Activated B cell treated with CpG ODN at 0.5 μM for 24 hours (primary cell): ENCODE results near the gene H2AZ2. TPM values are rescaled to one million over a fixed set of nuclear protein-coding genes. Genes with fewer than 3 reads are reported as not detected.
A peak's percentile ranks its signal among the peaks of the same experiment; 100 is the strongest.

ENCODE experiments used
- ATAC-seq: fragments of 200-7000 bp; cut with Tn5 transposase; one replicate; pipeline ENCODE4 v1.10.0; 2021; ENCODE audit warnings: low read depth, mild to moderate bottlenecking, moderate library complexity
- CTCF ChIA-PET: fragments of 350-600 bp; sonication (Branson Sonifier 250); formaldehyde crosslinking; loops from one replicate; lab custom pipeline; 2021; ENCODE audit warnings: antibody characterized with exemption; lab: Charles Lee
- POLR2A ChIA-PET: fragments of 350-600 bp; sonication (Branson Sonifier 250); formaldehyde crosslinking; loops from one replicate; lab custom pipeline; 2021; ENCODE audit warnings: antibody characterized with exemption; lab: Charles Lee
- DNase-seq: peaks from one replicate; pipeline ENCODE4 v3.0.0; 2022
- H3K27ac Mint-ChIP-seq: one replicate; pipeline ENCODE4 v1.8.0; 2020; ENCODE audit warnings: mixed read lengths
- H3K27me3 Mint-ChIP-seq: one replicate; pipeline ENCODE4 v1.8.0; 2021; ENCODE audit warnings: mixed read lengths
- H3K36me3 Mint-ChIP-seq: one replicate; pipeline ENCODE4 v1.8.0; 2021; ENCODE audit warnings: low read depth, mixed read lengths
- H3K4me1 Mint-ChIP-seq: one replicate; pipeline ENCODE4 v1.8.0; 2021; ENCODE audit warnings: mixed read lengths
- H3K4me3 Mint-ChIP-seq: one replicate; pipeline ENCODE4 v1.8.0; 2020; ENCODE audit warnings: mild to moderate bottlenecking, mixed read lengths
- H3K9me3 Mint-ChIP-seq: one replicate; pipeline ENCODE4 v1.8.0; 2020; ENCODE audit warnings: mixed read lengths
- intact Hi-C: fragments of 100-400 bp; cut with micrococcal nuclease; formaldehyde crosslinking; loops from one replicate; pipeline ENCODE4 v1.15.1; 2024
- total RNA-seq: library from RNA; stranded (reverse); gene quantifications from 2 replicates; pipeline ENCODE4 v1.2.3, GENCODE V29; 2022
- TF ChIP-seq, protein P1 (sequence below): fragments of 200-600 bp; IDR thresholded peaks from one replicate; pipeline ENCODE4 v1.8.0; 2022; ENCODE audit warnings: antibody characterized with exemption, mild to moderate bottlenecking

The H2AZ2 gene
- total RNA-seq, 1 donor from 2014 or later: 111 TPM

DNA sequence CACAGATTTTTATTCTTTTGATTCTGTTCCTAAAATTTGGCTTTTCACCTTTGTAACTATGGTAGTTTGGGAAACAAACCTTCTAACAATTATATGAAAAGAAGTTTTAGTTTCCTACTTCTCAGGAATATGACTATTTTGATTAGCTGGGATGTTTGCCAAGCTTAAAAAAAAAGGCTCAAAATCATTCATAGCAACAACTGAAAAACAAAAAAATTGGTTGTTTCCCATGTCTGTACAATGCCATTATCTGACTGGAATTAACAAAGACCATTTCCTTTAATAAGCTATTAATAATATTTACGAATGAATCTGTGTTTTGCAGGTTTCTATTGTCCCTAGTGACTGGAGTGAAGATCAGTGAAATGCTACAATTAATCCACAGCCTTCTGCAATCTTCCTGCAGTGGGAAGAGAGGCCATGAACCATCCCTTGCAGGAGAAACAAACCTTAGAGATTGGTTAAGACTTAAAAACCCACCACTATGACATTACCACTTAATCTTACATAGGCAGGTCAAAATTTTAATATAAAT is 33.2 kb upstream of the H2AZ2 start:
- Mint-ChIP-seq H3K4me3 (peak overlapping the region; percentile 59), H3K9me3 (no peaks in the 10 kb centered on the region), H3K27ac (no peak overlapping the region), H3K36me3 (peaks cover 36% of the 10 kb centered on the region), H3K27me3 (no peaks in the 10 kb centered on the region), H3K4me1 (peaks cover 67% of the 10 kb centered on the region)
- ChIA-PET POLR2A (interaction anchor here (0.5 to 1.7 kb wide), 6 partner anchors 10 to 412 kb away, joined by 3 to 9 read pairs (median 4); partner anchors contain the start of genes CCM2, DDX56 and H2AZ2), CTCF (interaction anchor here (0.7 to 2.2 kb wide), 4 partner anchors 24 to 41 kb away, joined by 3 to 10 read pairs (median 6); no protein-coding TSS in a partner anchor)
- DNase-seq (no peak), ATAC-seq (no peak)
- TF ChIP-seq, protein P1, sequence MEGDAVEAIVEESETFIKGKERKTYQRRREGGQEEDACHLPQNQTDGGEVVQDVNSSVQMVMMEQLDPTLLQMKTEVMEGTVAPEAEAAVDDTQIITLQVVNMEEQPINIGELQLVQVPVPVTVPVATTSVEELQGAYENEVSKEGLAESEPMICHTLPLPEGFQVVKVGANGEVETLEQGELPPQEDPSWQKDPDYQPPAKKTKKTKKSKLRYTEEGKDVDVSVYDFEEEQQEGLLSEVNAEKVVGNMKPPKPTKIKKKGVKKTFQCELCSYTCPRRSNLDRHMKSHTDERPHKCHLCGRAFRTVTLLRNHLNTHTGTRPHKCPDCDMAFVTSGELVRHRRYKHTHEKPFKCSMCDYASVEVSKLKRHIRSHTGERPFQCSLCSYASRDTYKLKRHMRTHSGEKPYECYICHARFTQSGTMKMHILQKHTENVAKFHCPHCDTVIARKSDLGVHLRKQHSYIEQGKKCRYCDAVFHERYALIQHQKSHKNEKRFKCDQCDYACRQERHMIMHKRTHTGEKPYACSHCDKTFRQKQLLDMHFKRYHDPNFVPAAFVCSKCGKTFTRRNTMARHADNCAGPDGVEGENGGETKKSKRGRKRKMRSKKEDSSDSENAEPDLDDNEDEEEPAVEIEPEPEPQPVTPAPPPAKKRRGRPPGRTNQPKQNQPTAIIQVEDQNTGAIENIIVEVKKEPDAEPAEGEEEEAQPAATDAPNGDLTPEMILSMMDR: no peak
- intact Hi-C loops: no loop called here

DNA sequence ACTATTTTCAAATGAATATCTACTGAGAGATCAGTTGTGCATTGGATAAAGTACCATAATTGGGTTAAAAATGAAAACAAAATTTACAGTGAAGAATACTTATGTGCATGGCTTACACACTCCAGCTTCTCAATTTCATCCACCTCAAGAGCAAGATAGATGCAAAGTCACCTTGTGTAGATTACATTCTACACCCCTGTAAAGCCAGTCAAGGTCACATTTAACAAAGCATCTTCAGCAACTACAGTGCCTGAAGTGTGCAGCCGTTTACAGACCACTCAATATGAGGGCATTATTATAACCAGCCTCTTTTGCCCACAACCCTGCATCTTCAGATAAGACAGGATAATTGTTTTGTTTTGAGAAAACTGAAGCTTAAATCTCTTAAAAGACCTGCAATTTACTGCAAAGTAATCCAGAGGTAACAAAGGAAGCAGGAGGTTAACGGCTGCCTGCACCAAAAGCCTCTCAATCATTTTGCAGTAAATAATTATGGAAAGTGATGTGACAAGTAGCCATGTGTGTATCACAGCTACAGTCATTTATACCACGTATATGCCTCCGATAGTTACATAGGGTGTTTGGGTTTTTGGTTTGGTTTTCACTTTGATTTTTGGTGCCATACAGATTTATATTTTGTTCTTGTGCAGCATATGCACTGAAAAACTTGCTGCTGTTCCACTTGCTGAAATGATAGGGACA is 32.6 kb upstream of the H2AZ2 start:
- TF ChIP-seq, protein P1: no peak
- no peaks in the 10 kb centered on the region for H3K9me3 Mint-ChIP-seq
- intact Hi-C loops: no loop called here
- H3K36me3 Mint-ChIP-seq: peaks cover 30% of the 10 kb centered on the region
- DNase-seq: no peak
- ChIA-PET POLR2A (interaction anchor here (0.6 to 1.6 kb wide), 3 partner anchors 10 to 307 kb away, joined by 3 to 5 read pairs (median 3); partner anchors contain the start of gene DDX56), CTCF (interaction anchor here (0.7 to 2.2 kb wide), 2 partner anchors 23 to 42 kb away, joined by 3 to 10 read pairs; no protein-coding TSS in a partner anchor)
- H3K27ac Mint-ChIP-seq: no peak overlapping the region
- H3K4me3 Mint-ChIP-seq: peak overlapping the region; percentile 59
- H3K27me3 Mint-ChIP-seq: no peaks in the 10 kb centered on the region
- ATAC-seq: no peak
- H3K4me1 Mint-ChIP-seq: peaks cover 61% of the 10 kb centered on the region

DNA sequence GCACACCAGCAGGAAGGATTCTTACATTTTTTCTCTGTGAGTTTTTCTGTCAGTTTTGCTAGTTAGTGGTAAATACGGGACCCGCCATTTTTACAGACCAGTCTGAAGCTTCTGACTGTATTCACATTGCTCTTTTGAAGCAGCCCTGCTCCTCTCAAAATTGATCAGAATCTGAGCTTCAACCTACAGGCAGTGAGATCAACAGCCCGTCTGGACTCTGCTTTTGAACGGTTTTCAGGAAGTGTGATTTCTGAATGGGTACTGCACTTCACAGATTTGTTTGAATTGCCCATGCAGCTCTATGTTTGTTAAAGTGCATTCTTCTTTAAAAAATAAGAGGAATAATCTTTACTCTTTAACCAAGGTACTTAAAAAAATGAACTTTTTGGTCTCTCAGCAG is 28.5 kb upstream of the H2AZ2 start:
- TF ChIP-seq, protein P1: no peak
- DNase-seq: no peak
- ChIA-PET CTCF (no interaction called here), POLR2A (no interaction called here)
- Mint-ChIP-seq H3K36me3 (peaks cover 15% of the 10 kb centered on the region), H3K27me3 (no peaks in the 10 kb centered on the region), H3K9me3 (no peaks in the 10 kb centered on the region), H3K4me1 (peaks cover 31% of the 10 kb centered on the region), H3K27ac (no peak overlapping the region), H3K4me3 (no peak overlapping the region)
- intact Hi-C loops: no loop called here
- no peak for ATAC-seq

DNA sequence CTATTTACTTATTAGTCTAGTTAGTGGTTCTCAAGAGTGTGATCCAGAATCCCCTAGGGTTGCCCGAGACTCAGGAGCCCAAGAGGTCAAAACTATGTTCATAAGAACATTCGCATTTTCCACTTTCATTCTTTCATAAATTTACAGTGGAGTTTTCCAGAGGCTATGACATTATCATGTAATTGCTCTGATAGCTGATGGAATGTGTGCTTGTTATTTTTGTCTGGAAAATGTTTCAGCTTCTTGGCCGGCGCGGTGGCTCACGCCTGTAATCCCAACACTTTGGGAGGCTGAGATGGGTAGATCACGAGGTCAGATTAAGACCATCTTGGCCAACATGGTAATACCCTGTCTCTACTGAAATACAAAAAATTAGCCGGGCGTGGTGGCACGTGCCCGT is 27.4 kb upstream of the H2AZ2 start:
- Mint-ChIP-seq H3K9me3 (no peaks in the 10 kb centered on the region), H3K27ac (no peak overlapping the region)
- POLR2A ChIA-PET: interaction anchor here (0.6 to 1.4 kb wide), 2 partner anchors 11 to 15 kb away, joined by 4 to 5 read pairs; no protein-coding TSS in a partner anchor

More for the DNA sequence above, 27.4 kb upstream of the H2AZ2 start:
- CTCF ChIA-PET: no interaction called here
- TF ChIP-seq, protein P1: no peak
- DNase-seq (no peak), ATAC-seq (no peak)
- Mint-ChIP-seq H3K4me1 (peaks cover 19% of the 10 kb centered on the region), H3K27me3 (no peaks in the 10 kb centered on the region), H3K4me3 (no peak overlapping the region), H3K36me3 (peaks cover 5% of the 10 kb centered on the region)
- intact Hi-C loops: no loop called here
